Chondrocyte (in vitro differentiated cells): Measurements from ENCODE around the gene RNPEPL1. TPM values are rescaled to one million over a fixed set of nuclear protein-coding genes. Genes with fewer than 3 reads are reported as not detected.

ENCODE experiments used
- DNase-seq: peaks from one replicate; pipeline ENCODE4 v3.0.0; 2021; ENCODE audit warnings: mixed read lengths, low spot score
- H3K27ac Mint-ChIP-seq: one replicate; pipeline ENCODE4 v1.8.0; 2021; ENCODE audit warnings: mild to moderate bottlenecking, moderate library complexity, mixed read lengths; ENCODE audit not compliant: unreplicated experiment
- H3K27me3 Mint-ChIP-seq: 2 replicates; pipeline ENCODE4 v1.8.0; 2021; ENCODE audit warnings: low read depth, mixed read lengths
- H3K36me3 Mint-ChIP-seq: 2 replicates; pipeline ENCODE4 v1.8.0; 2021; ENCODE audit warnings: low read depth, mixed read lengths
- H3K4me1 Mint-ChIP-seq: 2 replicates; pipeline ENCODE4 v1.8.0; 2021; ENCODE audit warnings: low read depth, mild to moderate bottlenecking, mixed read lengths
- H3K4me3 Mint-ChIP-seq: one replicate; pipeline ENCODE4 v1.8.0; 2021; ENCODE audit warnings: mild to moderate bottlenecking, moderate library complexity, mixed read lengths; ENCODE audit not compliant: unreplicated experiment
- H3K9me3 Mint-ChIP-seq: 2 replicates; pipeline ENCODE4 v1.8.0; 2021; ENCODE audit warnings: low read depth, mixed read lengths
- CTCF ChIP-seq: fragments of 200-600 bp; sonication (generic); IDR thresholded peaks from 2 replicates; pipeline ENCODE4 v1.5.0; 2021; ENCODE audit warnings: antibody characterized with exemption, mild to moderate bottlenecking, moderate library complexity
- total RNA-seq: library from RNA; stranded (reverse); gene quantifications from 3 replicates; pipeline ENCODE4 v1.2.1, GENCODE V29; 2021

RNPEPL1 gene
- total RNA-seq, 1 donor from 2014 or later, result 61.3 TPM

DNA sequence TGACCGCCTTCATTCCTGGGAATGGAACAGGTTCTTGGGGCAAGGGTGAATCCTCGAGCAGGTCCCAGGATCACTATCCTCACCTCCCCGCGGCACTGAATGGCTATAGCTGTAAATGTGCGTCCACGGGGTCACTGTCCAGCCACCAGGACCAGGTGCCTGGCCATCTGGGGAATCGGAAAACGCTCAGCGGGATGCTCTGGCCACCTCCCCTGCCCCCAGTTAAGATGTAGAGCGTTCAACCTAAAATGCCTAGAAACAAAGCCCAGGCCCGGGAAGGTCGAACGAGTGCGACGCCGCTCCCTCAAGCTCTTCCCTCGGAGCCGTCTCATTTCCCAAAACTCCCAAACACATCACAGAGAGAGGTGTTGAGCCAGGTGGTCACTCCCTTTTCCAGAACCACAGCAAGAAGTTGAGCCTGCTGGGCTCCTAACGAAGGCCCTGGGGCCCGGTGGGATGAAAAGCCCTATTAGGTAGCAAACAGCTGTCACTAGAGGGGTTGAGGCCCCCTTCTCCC is 17.5 kb downstream of the RNPEPL1 start:
- Mint-ChIP-seq H3K4me1 (peaks cover 54% of the 10 kb centered on the region), H3K27me3 (no peaks in the 10 kb centered on the region), H3K4me3 (peak overlapping the region; percentile 91), H3K27ac (peak overlapping the region; percentile 88), H3K36me3 (no peaks in the 10 kb centered on the region), H3K9me3 (no peaks in the 10 kb centered on the region)
- TF ChIP-seq CTCF, result peak; percentile 6
- peak; percentile 71 for DNase-seq

DNA sequence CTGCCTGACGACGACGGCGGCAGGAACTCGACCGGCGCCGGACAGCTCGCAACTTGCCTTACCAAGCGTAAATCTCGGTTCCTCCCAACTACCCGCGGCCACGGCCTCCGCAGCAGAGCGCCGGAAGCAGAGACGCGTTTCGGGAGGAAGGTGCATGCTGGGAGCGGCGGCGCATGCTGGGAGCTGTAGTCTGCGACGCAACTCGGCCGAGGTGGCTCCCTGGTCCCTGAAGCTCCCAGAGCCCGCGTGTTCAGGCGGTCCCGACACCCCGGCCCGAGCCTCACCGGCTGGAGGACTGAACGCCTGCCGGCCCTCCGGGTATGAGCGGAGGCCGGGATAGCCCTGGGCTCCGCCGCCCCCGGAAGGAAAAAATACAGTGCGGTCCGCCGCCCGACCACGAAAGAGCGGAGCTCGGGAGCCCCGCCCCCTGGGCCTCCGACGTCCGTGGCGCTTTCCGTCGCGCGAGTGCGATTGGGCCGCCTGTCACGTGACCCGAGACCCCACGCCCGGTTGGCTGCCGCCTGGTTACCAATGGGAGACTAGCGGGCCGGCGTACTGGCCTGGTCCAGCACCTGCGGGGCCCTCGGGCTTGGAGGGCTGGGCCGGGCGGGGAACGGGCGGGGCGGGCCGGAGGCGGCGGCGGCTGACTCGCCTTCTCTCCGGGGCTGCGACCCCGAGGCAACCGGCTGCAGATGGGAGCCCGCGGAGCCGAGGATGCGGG is 18.1 kb downstream of the RNPEPL1 start, which contains the start of gene CAPN10:
CAPN10 (plus strand) TSS at position 537 of the 721 bp plus-strand sequence; CDS start at position 715, 178 bp downstream.
- no peaks in the 10 kb centered on the region for H3K27me3 Mint-ChIP-seq

DNA sequence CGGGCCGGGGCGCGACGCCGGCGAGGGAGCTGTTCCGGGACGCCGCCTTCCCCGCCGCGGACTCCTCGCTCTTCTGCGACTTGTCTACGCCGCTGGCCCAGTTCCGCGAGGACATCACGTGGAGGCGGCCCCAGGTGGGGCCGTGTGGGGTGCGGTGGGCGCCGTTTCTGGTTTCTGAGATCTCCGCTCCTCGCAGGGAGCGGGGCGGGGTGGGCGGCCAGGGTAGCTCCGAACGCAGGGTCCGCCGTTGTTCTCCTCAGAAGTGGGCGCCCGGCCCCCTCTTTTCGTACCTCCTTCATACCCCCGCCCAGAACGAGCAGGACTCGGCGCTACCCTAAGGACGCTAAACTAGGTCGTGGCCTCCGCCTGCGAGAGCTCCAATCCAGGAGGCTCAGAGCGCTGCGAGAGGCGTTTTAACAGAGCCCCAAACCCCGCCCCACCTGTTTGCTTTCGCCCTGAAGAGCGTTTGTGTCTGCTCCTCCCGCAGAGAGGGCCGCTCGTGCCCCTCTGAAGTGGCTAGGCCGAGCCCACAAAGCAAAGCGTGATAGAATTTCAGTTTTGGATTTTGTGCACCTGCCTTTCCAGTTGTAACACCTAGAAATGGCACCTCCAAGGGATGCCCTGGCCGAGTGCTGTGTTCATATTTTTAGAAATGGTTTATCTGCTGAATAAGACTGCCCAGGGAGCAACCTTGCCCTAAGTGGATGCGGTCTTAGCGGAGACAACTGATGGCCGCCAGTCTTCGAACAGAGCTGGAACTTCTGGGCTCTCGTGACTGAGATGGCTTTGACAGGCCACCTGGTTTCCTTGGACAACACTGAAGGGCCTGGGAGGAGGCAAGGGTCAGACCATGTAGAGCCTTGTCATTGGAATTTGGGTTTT is 18.9 kb downstream of the RNPEPL1 start:
- Mint-ChIP-seq H3K27me3 (no peaks in the 10 kb centered on the region), H3K36me3 (no peaks in the 10 kb centered on the region), H3K27ac (no peak overlapping the region), H3K4me3 (peak overlapping the region; percentile 91), H3K9me3 (no peaks in the 10 kb centered on the region), H3K4me1 (peaks cover 54% of the 10 kb centered on the region)
- peak; percentile 21 for TF ChIP-seq CTCF
- DNase-seq, result peak; percentile 85

More for the DNA sequence above, 18.1 kb downstream of the RNPEPL1 start, which contains the start of gene CAPN10:
- Mint-ChIP-seq H3K4me3 (peak within 1 kb of the TSS; percentile 91), H3K9me3 (no peaks in the 10 kb centered on the region), H3K4me1 (peaks cover 54% of the 10 kb centered on the region), H3K27ac (peak within 1 kb of the TSS; percentile 88), H3K36me3 (no peaks in the 10 kb centered on the region)
- TF ChIP-seq CTCF, result no peak
- DNase-seq, result peak; percentile 99

DNA sequence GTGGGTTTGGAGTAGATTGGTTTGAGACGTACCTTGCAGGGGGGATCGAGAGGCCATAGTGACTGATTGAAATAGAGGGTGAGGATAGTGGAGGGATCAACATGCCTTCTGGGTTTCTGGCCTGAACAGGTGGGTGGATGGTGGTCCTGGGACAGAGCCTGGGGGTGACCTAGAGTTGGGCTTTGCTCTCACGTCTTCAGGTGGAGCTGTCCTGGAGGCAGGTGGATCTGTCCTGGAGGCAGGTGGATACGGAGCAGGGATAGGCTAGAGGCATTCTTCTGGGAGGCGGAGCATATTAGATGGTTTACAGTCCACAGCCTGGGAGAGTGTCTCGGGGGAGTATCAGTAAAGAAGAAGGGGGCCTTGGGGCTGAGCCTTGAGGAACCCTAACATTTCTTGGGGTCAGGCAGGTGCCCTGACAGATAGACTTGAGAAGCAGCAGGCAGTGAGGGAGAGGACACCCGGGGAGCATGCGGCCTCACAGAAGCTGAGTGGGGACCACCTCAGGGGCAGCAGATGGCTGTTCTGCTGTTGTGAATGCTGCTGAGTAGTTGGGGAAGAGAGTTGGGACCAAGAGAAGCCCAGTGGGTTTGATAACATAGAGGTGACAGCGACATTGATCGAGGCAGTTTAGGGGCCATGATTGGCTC is 19.8 kb downstream of the RNPEPL1 start:
- Mint-ChIP-seq H3K36me3 (peaks cover 2% of the 10 kb centered on the region), H3K9me3 (no peaks in the 10 kb centered on the region), H3K27ac (no peak overlapping the region), H3K4me3 (peak overlapping the region; percentile 91), H3K27me3 (no peaks in the 10 kb centered on the region), H3K4me1 (peaks cover 46% of the 10 kb centered on the region)
- peak; percentile 68 for DNase-seq
- TF ChIP-seq CTCF, result no peak

- H3K36me3 Mint-ChIP-seq, result peaks cover 2% of the 10 kb centered on the region
- H3K27ac Mint-ChIP-seq, result no peak overlapping the region
- DNase-seq, result peak; percentile 64
- H3K27me3 Mint-ChIP-seq, result no peaks in the 10 kb centered on the region
- no peaks in the 10 kb centered on the region for H3K9me3 Mint-ChIP-seq
- TF ChIP-seq CTCF, result no peak
- H3K4me1 Mint-ChIP-seq, result peaks cover 41% of the 10 kb centered on the region
- peak overlapping the region; percentile 29 for H3K4me3 Mint-ChIP-seq
These were observed 20.4 kb downstream of the RNPEPL1 start for GRCh38 chr2:240588669-240589068.
